Epithelial cell of proximal tubule (primary cell): ENCODE data around the gene ASTN2. TPM values are rescaled to one million over a fixed set of nuclear protein-coding genes. Genes with fewer than 3 reads are reported as not detected.

ENCODE experiments used
- DNase-seq: peaks from one replicate; pipeline ENCODE4 v3.0.0-alpha.2; 2011; ENCODE audit warnings: low read depth
- H3K4me3 ChIP-seq: 2 replicates; pipeline ENCODE4 v1.5.1; 2011; ENCODE audit warnings: low read depth, mild to moderate bottlenecking, low read length
- CTCF ChIP-seq: conservative IDR thresholded peaks from 2 replicates; pipeline ENCODE4 v1.5.1; 2012; ENCODE audit warnings: low read depth, mild to moderate bottlenecking, low read length
- total RNA-seq: library from RNA; depleted of rRNA; stranded (reverse); fragments of >200 nt; gene quantifications from 2 replicates; pipeline ENCODE4 v1.2.3, GENCODE V29; 2015

The ASTN2 gene
- 4.1 and 4.4 TPM in 2 replicates for total RNA-seq

GRCh38 chr9:117414906-117415331 is at the start of gene ASTN2:
Gene ASTN2 (minus strand): TSS chr9:117415057. CDS start chr9:117414938, 119 bp downstream.
- no peak for DNase-seq
- no peak for TF ChIP-seq CTCF
- peak within 1 kb of the TSS; percentile 39 for H3K4me3 ChIP-seq

- no peak for TF ChIP-seq CTCF
- no peak overlapping the region for H3K4me3 ChIP-seq
- DNase-seq: no peak
Measured at GRCh38 chr9:117462861-117463260, 48.0 kb upstream of the ASTN2 start.

GRCh38 chr9:117461386-117461785 is 46.5 kb upstream of the ASTN2 start:
- no peak for TF ChIP-seq CTCF
- no peak for DNase-seq
- no peak overlapping the region for H3K4me3 ChIP-seq

- no peak for DNase-seq
- no peak overlapping the region for H3K4me3 ChIP-seq
- TF ChIP-seq CTCF: no peak
Measured at GRCh38 chr9:117460743-117461142, 45.9 kb upstream of the ASTN2 start.

- no peak for DNase-seq
- no peak overlapping the region for H3K4me3 ChIP-seq
- TF ChIP-seq CTCF: no peak
Measured at GRCh38 chr9:117459913-117460312, 45.1 kb upstream of the ASTN2 start.

GRCh38 chr9:117458066-117458465 is 43.2 kb upstream of the ASTN2 start:
- DNase-seq: no peak
- no peak for TF ChIP-seq CTCF
- H3K4me3 ChIP-seq: no peak overlapping the region

GRCh38 chr9:117454711-117455110 is 39.9 kb upstream of the ASTN2 start:
- no peak overlapping the region for H3K4me3 ChIP-seq
- DNase-seq: no peak
- TF ChIP-seq CTCF: no peak
